ENCODE results near the gene GCAT.

The GCAT gene

GRCh38 chr22:37842015-37842793 lies 34.5 kb downstream of the GCAT start:
- no peak for DNase-seq (ENCODE audit: low spot score)

GRCh38 chr22:37843741-37844089 lies 36.0 kb downstream of the GCAT start:
- DNase-seq (ENCODE audit: low spot score): peak; percentile 86

DNA sequence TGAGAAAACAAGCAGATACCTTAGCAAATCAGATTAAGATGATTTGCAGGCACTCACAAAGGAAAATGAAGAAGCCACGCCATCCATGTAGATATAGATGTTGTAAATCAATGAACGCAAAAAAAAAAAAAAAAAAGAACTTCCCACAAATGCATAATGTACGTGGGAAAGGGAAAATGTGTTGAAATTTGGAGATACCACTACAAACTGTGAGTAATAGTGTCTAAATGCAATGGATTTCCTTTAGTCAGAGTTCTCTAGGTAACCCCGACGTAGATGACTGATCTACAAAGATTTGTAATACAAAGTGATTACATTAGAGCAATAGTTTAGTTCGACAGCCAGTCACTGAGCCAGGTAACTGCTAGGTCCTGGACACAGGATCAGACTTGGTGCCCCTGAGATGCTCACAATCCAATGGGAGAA lies 37.2 kb downstream of the GCAT start:
- DNase-seq (ENCODE audit: low spot score): no peak

DNA sequence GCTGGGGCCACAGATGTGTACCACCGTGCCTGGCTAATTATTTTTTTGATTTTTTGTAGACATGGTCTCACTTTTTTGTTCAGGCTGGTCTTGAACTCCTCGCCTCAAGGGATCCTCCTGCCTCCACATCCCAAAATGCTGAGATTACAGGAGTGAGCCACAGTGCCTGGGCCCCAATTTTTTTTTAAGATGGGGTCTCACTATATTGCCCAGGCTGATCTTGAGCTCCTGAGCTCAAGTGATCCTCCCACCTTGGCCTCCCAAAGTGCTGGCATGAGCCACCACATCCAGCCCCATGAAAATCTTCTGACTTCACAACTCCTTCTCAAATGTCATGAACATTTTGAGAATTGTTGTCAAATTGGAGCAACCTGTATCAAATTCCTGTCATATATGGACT lies 38.7 kb downstream of the GCAT start:
- no peak for DNase-seq (ENCODE audit: low spot score)

- no peak for DNase-seq (ENCODE audit: low spot score)
Observed at GRCh38 chr22:37848587-37849088, 40.9 kb downstream of the GCAT start.

- DNase-seq (ENCODE audit: low spot score): peak; percentile 95
Observed at GRCh38 chr22:37849089-37849751, 41.5 kb downstream of the GCAT start, which contains the start of gene EIF3L. EIF3L (plus strand) TSS chr22:37849419; CDS start chr22:37849450, 31 bp downstream.

DNA sequence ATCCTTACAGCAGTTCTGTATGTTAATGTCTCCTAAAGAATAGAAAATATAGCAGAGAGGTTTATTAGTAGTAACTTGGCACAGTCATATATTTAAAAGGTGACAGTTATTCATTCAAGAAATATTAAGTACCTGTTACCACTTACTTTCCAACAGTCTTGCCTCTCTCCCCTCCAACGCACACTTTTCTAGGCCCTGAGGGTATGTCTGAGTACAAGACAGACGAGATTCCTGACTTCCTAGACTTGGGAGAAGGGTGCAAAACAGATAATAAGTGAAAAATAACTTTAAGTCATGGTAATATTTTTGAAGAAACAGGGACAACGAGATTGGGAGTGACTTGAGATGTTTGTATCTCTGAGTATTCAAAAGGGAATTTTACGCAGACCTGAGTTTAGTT lies 43.1 kb downstream of the GCAT start:
- no peak for DNase-seq (ENCODE audit: low spot score)

- DNase-seq (ENCODE audit: low spot score): no peak
Observed at GRCh38 chr22:37852418-37852817, 44.7 kb downstream of the GCAT start.

DNA sequence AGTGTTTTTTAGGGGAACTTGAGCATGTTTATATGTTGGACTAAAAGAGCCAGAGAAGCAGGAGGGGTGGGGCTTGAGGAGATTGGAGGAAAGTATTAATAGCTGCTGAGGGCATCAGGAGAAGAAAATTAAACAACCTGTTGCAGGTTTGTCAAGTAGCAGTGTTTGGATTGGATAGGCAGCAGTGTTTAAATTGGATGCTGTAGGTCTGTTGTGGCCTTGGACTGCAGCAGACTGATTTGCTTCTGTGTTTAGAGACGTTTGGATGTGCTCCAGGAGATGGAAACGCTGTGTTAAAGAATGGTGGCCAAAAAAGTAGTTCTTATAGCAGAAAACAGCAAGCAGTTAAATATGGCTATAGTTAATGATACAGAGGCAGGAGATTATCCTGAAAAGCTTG lies 47.2 kb downstream of the GCAT start:
- DNase-seq (ENCODE audit: low spot score): no peak

GRCh38 chr22:37855462-37855861 lies 47.7 kb downstream of the GCAT start:
- DNase-seq (ENCODE audit: low spot score): no peak

- no peak for DNase-seq (ENCODE audit: low spot score)
Observed at GRCh38 chr22:37860796-37861421, 53.2 kb downstream of the GCAT start.

GRCh38 chr22:37862570-37863325 lies 55.0 kb downstream of the GCAT start:
- DNase-seq (ENCODE audit: low spot score): no peak

DNA sequence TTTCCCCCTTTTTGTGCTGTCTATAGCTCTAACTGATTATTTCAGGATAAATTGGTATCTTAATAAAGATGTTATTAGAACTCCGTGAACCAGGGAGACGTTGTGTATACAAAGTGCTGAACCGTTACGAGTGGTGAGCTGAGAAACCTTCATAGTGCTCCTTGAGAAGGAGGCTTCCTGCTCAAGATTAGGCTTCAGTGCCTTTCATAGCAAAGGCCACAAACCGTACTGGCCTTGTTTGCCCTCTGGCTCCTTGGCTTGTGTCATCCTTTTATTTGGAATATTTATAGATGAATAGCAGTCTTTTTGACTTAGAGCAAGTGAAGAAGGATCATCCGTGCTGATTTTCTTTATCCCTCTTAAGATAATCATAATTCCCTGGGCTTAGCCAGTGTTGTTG lies 57.8 kb downstream of the GCAT start:
- DNase-seq (ENCODE audit: low spot score): peak; percentile 56
